HL-60 (cell line): ENCODE data around the gene PPP6R2.

ENCODE experiments used
- DNase-seq, 2 experiments: peaks; one replicate each; pipeline ENCODE4 v3.0.0-alpha.2; 2010 to 2020; ENCODE audit warnings: low read depth in 1 of 2, low spot score in 1 of 2
- H3K27ac ChIP-seq: fragments of 250-450 bp; sonication (Bioruptor Pico); replicated peaks from 2 replicates; pipeline ENCODE4 v1.5.1; 2020; ENCODE audit warnings: mild to moderate bottlenecking, moderate library complexity
- H3K27me3 ChIP-seq: fragments of 250-450 bp; sonication (Bioruptor Pico); 2 replicates; pipeline ENCODE4 v1.5.1; 2021; ENCODE audit warnings: mild to moderate bottlenecking, moderate library complexity; ENCODE audit not compliant: insufficient read depth, poor library complexity, severe bottlenecking
- H3K4me3 ChIP-seq: replicated peaks from 2 replicates; pipeline ENCODE4 v1.5.1; 2011; ENCODE audit warnings: mild to moderate bottlenecking, control low read depth, low read length; ENCODE audit not compliant: insufficient read depth
- GABPA ChIP-seq: IDR thresholded peaks from 2 replicates; pipeline ENCODE4 v1.6.1; 2012; ENCODE audit warnings: low read depth
- POLR2AphosphoS5 ChIP-seq: IDR thresholded peaks from 2 replicates; pipeline ENCODE4 v1.6.1; 2012; ENCODE audit warnings: low read depth
- SPI1 ChIP-seq: IDR thresholded peaks from 2 replicates; pipeline ENCODE4 v1.6.1; 2012; ENCODE audit warnings: low read depth, mild to moderate bottlenecking, borderline replicate concordance
- TF ChIP-seq, protein P1 (sequence below): IDR thresholded peaks from one replicate; pipeline ENCODE4 v1.5.1; 2011; ENCODE audit warnings: low read length, control low read depth, inconsistent platforms; ENCODE audit not compliant: insufficient read depth
- TF ChIP-seq, protein P2 (sequence below): IDR thresholded peaks from 2 replicates; pipeline ENCODE4 v1.6.1; 2012; ENCODE audit warnings: low read depth; ENCODE audit not compliant: insufficient replicate concordance

Gene PPP6R2

DNA sequence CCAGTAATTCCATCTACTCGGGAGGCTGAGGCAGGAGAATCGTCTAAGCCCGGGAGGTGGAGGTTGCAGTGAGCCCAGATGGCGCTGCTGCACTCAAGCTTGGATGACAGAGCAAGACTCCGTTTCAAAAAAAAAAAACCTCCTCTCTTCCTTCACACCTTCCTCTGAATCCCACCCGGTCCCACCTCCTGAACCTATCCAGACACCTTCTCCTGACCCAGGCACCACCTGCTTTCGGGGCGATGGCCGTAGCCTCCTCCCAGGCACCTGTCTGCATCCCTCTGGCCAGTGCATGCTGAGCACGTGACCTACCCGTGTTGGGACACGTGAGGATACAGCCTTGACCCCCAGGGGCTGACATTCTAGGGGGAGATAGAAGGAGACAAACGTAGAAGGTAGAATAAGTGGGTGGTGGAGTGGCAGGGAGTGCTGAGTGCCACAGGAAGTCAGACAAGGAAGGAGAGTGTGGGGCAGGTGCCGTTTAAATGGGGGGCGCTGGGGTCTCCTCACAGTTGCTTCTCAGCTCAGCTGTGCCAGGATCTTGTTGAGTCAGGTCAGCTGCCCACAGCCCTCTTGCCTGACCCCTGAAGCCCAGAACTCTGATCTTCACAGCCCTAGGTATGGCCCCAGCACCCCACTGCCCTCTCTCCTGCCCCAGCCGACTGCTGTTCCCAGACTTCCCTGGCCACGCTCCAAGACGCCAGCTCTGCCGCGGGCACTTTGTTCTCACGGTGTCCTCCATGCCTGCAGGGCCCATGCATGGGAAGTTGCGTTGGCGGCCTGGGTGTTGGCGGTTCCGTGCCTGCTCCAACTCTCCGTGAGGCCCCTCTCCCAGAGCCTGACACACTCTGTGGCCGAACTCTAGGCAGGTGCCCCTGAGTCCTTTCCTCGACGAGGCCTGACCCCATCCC, 142.3 kb downstream of the PPP6R2 start:
- TF ChIP-seq SPI1 (no peak), POLR2AphosphoS5 (no peak), GABPA (no peak)
- TF ChIP-seq, protein P1, sequence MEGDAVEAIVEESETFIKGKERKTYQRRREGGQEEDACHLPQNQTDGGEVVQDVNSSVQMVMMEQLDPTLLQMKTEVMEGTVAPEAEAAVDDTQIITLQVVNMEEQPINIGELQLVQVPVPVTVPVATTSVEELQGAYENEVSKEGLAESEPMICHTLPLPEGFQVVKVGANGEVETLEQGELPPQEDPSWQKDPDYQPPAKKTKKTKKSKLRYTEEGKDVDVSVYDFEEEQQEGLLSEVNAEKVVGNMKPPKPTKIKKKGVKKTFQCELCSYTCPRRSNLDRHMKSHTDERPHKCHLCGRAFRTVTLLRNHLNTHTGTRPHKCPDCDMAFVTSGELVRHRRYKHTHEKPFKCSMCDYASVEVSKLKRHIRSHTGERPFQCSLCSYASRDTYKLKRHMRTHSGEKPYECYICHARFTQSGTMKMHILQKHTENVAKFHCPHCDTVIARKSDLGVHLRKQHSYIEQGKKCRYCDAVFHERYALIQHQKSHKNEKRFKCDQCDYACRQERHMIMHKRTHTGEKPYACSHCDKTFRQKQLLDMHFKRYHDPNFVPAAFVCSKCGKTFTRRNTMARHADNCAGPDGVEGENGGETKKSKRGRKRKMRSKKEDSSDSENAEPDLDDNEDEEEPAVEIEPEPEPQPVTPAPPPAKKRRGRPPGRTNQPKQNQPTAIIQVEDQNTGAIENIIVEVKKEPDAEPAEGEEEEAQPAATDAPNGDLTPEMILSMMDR, result no peak
- TF ChIP-seq, protein P2, sequence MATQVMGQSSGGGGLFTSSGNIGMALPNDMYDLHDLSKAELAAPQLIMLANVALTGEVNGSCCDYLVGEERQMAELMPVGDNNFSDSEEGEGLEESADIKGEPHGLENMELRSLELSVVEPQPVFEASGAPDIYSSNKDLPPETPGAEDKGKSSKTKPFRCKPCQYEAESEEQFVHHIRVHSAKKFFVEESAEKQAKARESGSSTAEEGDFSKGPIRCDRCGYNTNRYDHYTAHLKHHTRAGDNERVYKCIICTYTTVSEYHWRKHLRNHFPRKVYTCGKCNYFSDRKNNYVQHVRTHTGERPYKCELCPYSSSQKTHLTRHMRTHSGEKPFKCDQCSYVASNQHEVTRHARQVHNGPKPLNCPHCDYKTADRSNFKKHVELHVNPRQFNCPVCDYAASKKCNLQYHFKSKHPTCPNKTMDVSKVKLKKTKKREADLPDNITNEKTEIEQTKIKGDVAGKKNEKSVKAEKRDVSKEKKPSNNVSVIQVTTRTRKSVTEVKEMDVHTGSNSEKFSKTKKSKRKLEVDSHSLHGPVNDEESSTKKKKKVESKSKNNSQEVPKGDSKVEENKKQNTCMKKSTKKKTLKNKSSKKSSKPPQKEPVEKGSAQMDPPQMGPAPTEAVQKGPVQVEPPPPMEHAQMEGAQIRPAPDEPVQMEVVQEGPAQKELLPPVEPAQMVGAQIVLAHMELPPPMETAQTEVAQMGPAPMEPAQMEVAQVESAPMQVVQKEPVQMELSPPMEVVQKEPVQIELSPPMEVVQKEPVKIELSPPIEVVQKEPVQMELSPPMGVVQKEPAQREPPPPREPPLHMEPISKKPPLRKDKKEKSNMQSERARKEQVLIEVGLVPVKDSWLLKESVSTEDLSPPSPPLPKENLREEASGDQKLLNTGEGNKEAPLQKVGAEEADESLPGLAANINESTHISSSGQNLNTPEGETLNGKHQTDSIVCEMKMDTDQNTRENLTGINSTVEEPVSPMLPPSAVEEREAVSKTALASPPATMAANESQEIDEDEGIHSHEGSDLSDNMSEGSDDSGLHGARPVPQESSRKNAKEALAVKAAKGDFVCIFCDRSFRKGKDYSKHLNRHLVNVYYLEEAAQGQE, result no peak
- Histone ChIP-seq H3K4me3 (no peak overlapping the region), H3K27ac (no peak overlapping the region), H3K27me3 (peaks cover 12% of the 10 kb centered on the region)
- no peak for DNase-seq

DNA sequence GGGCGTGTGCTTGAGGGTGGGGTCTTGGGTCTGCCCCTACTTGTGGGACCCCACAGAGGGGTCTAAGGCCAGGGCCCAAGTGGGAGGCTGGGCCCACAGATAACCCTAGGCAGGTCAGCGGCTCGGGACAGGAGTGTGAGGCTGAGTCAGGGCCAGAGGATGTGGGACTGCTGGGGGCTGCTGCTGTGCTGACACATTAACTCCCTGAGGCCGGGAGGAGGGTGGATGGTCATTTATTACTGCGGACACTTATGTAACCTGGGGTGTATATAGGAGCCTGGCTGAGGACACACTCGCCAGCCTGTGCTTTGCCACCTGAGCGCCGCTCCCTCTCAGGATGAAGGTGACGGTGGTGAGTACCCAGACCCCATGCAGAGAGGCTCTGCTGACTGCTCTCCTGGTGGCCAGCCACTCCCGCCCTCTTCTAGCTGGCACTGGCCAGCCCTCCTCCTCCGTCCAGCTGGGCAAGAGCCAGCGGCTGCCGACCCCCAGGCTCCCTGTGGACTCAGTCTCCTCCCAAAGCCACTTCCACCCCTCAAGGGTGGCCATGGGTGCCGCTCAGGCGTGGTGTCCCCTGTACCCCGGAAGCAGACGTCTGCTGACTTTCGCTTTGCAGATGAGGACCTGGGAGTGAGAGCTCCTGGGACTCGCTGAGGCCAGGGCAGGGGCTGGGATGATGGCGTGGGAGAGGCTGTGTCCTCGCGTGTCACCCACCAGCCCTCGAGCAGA, 143.6 kb downstream of the PPP6R2 start, which contains the start of gene MIOX:
TSS of gene MIOX (plus strand) at position 299 of the 729 bp plus-strand sequence. CDS start at position 338, 39 bp downstream.
- DNase-seq, result no peak
- H3K4me3 ChIP-seq, result no peak within 1 kb of the TSS

More for the DNA sequence above, 143.6 kb downstream of the PPP6R2 start, which contains the start of gene MIOX:
- TF ChIP-seq SPI1, result no peak
- no peak for TF ChIP-seq GABPA
- TF ChIP-seq, protein P2, result no peak
- TF ChIP-seq, protein P1, result no peak
- no peak for TF ChIP-seq POLR2AphosphoS5
- H3K27me3 ChIP-seq, result peaks cover 6% of the 10 kb centered on the region
- no peak within 1 kb of the TSS for H3K27ac ChIP-seq
